Vagina (tissue), 2 donors: Measurements from ENCODE around the gene GID8.

Source experiments
- CTCF ChIP-seq, 3 experiments: fragments of 450-650 bp in 2 of 3; fragments of 200-600 bp in 1 of 3; sonication (generic) in 1 of 3; IDR thresholded peaks; one replicate each; pipeline ENCODE4 v1.5.1; 2017 to 2019; ENCODE audit warnings: antibody characterized with exemption in 3 of 3, mild to moderate bottlenecking in 2 of 3, moderate library complexity in 2 of 3
- POLR2A ChIP-seq, 2 donors: fragments of 450-650 bp; IDR thresholded peaks; one replicate each; pipeline ENCODE4 v1.6.1; 2017; ENCODE audit warnings: antibody characterized with exemption in 2 of 2, mild to moderate bottlenecking in 2 of 2, moderate library complexity in 2 of 2

GRCh38 chr20:62962891-62963613 is 25.1 kb downstream of the GID8 start:
- TF ChIP-seq CTCF (IDR thresholded peaks at IDR 0.05) (no peak), POLR2A (IDR thresholded peaks at IDR 0.05) (no peak)
